H9 (cell line): ENCODE data around the gene DCHS1. TPM values are rescaled to one million over a fixed set of nuclear protein-coding genes. Genes with fewer than 3 reads are reported as not detected.

Source experiments
- DNase-seq: peaks from one replicate; pipeline ENCODE4 v3.0.0-alpha.2; 2017
- H2AFZ ChIP-seq: one replicate; pipeline ENCODE4 v1.6.1; 2013; ENCODE audit warnings: mild to moderate bottlenecking, low read length, control low read depth, moderate library complexity
- H2AK5ac ChIP-seq: 2 replicates; pipeline ENCODE4 v1.6.1; 2013; ENCODE audit warnings: low read length, control low read depth, mixed read lengths; ENCODE audit not compliant: insufficient read length
- H2BK120ac ChIP-seq: one replicate; pipeline ENCODE4 v1.6.1; 2013; ENCODE audit warnings: low read depth, mild to moderate bottlenecking, low read length, control low read depth, inconsistent platforms; ENCODE audit not compliant: poor library complexity, severe bottlenecking
- H2BK12ac ChIP-seq: 2 replicates; pipeline ENCODE4 v1.6.1; 2013; ENCODE audit warnings: low read length, control low read depth, mixed read lengths, low read depth; ENCODE audit not compliant: insufficient read length
- H2BK15ac ChIP-seq: 2 replicates; pipeline ENCODE4 v1.6.1; 2013; ENCODE audit warnings: low read depth, low read length, control low read depth
- H2BK20ac ChIP-seq: one replicate; pipeline ENCODE4 v1.6.1; 2013; ENCODE audit warnings: low read depth, mild to moderate bottlenecking, low read length, control low read depth, inconsistent platforms; ENCODE audit not compliant: poor library complexity, severe bottlenecking
- H2BK5ac ChIP-seq: 2 replicates; pipeline ENCODE4 v1.6.1; 2013; ENCODE audit warnings: low read length, control low read depth, mixed read lengths; ENCODE audit not compliant: insufficient read length
- H3K14ac ChIP-seq: 2 replicates; pipeline ENCODE4 v1.6.1; 2013; ENCODE audit warnings: low read length, control low read depth; ENCODE audit not compliant: insufficient read depth
- H3K18ac ChIP-seq: 2 replicates; pipeline ENCODE4 v1.6.1; 2013; ENCODE audit warnings: low read depth, mild to moderate bottlenecking, mixed read lengths, low read length, control low read depth; ENCODE audit not compliant: insufficient read length
- H3K23ac ChIP-seq: 2 replicates; pipeline ENCODE4 v1.6.1; 2013; ENCODE audit warnings: low read length, control low read depth, mixed read lengths, low read depth; ENCODE audit not compliant: insufficient read length
- H3K23me2 ChIP-seq: 2 replicates; pipeline ENCODE4 v1.6.1; 2013; ENCODE audit warnings: low read depth, mild to moderate bottlenecking, mixed read lengths, low read length, control low read depth; ENCODE audit not compliant: insufficient read length, poor library complexity, severe bottlenecking
- H3K27ac ChIP-seq: 2 replicates; pipeline ENCODE4 v1.5.1; 2013; ENCODE audit warnings: low read length, control low read depth, mixed read lengths, low read depth; ENCODE audit not compliant: insufficient read length
- H3K27me3 ChIP-seq: 2 replicates; pipeline ENCODE4 v1.6.1; 2013; ENCODE audit warnings: low read length, control low read depth, inconsistent platforms; ENCODE audit not compliant: insufficient read depth
- H3K4ac ChIP-seq: 2 replicates; pipeline ENCODE4 v1.6.1; 2013; ENCODE audit warnings: low read depth, mild to moderate bottlenecking, control low read depth, inconsistent platforms, low read length, moderate library complexity
- H3K4me1 ChIP-seq: 2 replicates; pipeline ENCODE4 v1.6.1; 2013; ENCODE audit warnings: low read length, control low read depth, inconsistent platforms; ENCODE audit not compliant: insufficient read depth
- H3K4me2 ChIP-seq: 2 replicates; pipeline ENCODE4 v1.6.1; 2013; ENCODE audit warnings: low read length, control low read depth, mixed read lengths; ENCODE audit not compliant: insufficient read length, insufficient read depth
- H3K56ac ChIP-seq: 2 replicates; pipeline ENCODE4 v1.6.1; 2013; ENCODE audit warnings: low read depth, mild to moderate bottlenecking, mixed read lengths, low read length, control low read depth; ENCODE audit not compliant: insufficient read length
- H3K79me1 ChIP-seq: 2 replicates; pipeline ENCODE4 v1.6.1; 2013; ENCODE audit warnings: low read depth, mild to moderate bottlenecking, moderate library complexity, low read length, control low read depth, inconsistent platforms; ENCODE audit not compliant: insufficient read depth, poor library complexity, severe bottlenecking
- H3K79me2 ChIP-seq: 2 replicates; pipeline ENCODE4 v1.6.1; 2013; ENCODE audit warnings: low read length, control low read depth, inconsistent platforms; ENCODE audit not compliant: insufficient read depth
- H3K9ac ChIP-seq: 2 replicates; pipeline ENCODE4 v1.6.1; 2013; ENCODE audit warnings: low read length, control low read depth, mixed read lengths; ENCODE audit not compliant: insufficient read length; ENCODE audit errors: extremely low read depth
- H3K9me3 ChIP-seq: one replicate; pipeline ENCODE4 v1.6.1; 2013; ENCODE audit warnings: low read depth, low read length, inconsistent platforms; ENCODE audit not compliant: control insufficient read depth
- H3T11ph ChIP-seq: one replicate; pipeline ENCODE4 v1.6.1; 2013; ENCODE audit warnings: mild to moderate bottlenecking, low read length, control low read depth, inconsistent platforms
- H4K20me1 ChIP-seq: one replicate; pipeline ENCODE4 v1.6.1; 2013; ENCODE audit not compliant: control insufficient read depth, insufficient read length, insufficient read depth
- H4K5ac ChIP-seq: 2 replicates; pipeline ENCODE4 v1.6.1; 2013; ENCODE audit warnings: low read depth, mild to moderate bottlenecking, mixed read lengths, low read length, control low read depth; ENCODE audit not compliant: insufficient read length
- H4K8ac ChIP-seq: replicated peaks from 2 replicates; pipeline ENCODE4 v1.6.1; 2013; ENCODE audit warnings: low read length, control low read depth, mixed read lengths, low read depth; ENCODE audit not compliant: insufficient read length
- H4K91ac ChIP-seq: 2 replicates; pipeline ENCODE4 v1.6.1; 2013; ENCODE audit warnings: low read depth, mild to moderate bottlenecking, moderate library complexity, mixed read lengths, low read length, control low read depth; ENCODE audit not compliant: insufficient read length
- H3K27ac Mint-ChIP-seq, 3 experiments: 2 replicates in 2 of 3; 3 replicates in 1 of 3; pipeline ENCODE4 v1.8.0; 2020 to 2021; ENCODE audit warnings: mixed read lengths in 3 of 3, mild to moderate bottlenecking in 1 of 3, moderate library complexity in 1 of 3
- H3K27me3 Mint-ChIP-seq: 2 replicates; pipeline ENCODE4 v1.8.0; 2021; ENCODE audit warnings: low read depth, mild to moderate bottlenecking, moderate library complexity, mixed read lengths
- H3K36me3 Mint-ChIP-seq, 3 experiments: 2 replicates in 2 of 3; 3 replicates in 1 of 3; pipeline ENCODE4 v1.8.0; 2020 to 2021; ENCODE audit warnings: low read depth in 3 of 3, mixed read lengths in 3 of 3; ENCODE audit not compliant: insufficient read depth in 1 of 3
- H3K4me1 Mint-ChIP-seq, 2 experiments: 2 replicates each; pipeline ENCODE4 v1.8.0; 2020; ENCODE audit warnings: mixed read lengths in 2 of 2
- H3K4me3 Mint-ChIP-seq, 2 experiments: 2 replicates in 1 of 2; 3 replicates in 1 of 2; pipeline ENCODE4 v1.8.0; 2020 to 2021; ENCODE audit warnings: mild to moderate bottlenecking in 2 of 2, mixed read lengths in 2 of 2, moderate library complexity in 1 of 2
- H3K9me3 Mint-ChIP-seq, 2 experiments: 2 replicates in 1 of 2; 3 replicates in 1 of 2; pipeline ENCODE4 v1.8.0; 2020; ENCODE audit warnings: mild to moderate bottlenecking in 2 of 2, mixed read lengths in 2 of 2, moderate library complexity in 1 of 2
- WGBS: extraction: QIAGEN DNeasy Blood & Tissue Kit; methylation state at CpG from one replicate; pipeline ENCODE4 v1.1.7; 2013; ENCODE audit warnings: missing lambda C conversion rate, low lambda C conversion rate, mixed read lengths; ENCODE audit not compliant: insufficient read length; ENCODE audit errors: extremely low coverage; 5-methylcytosine and 5-hydroxymethylcytosine counted together
- total RNA-seq: library from RNA; stranded (reverse); gene quantifications from 2 replicates; pipeline ENCODE4 v1.2.1, GENCODE V29; 2021
- TF ChIP-seq, protein P1 (sequence below): fragments of 200-600 bp; sonication (generic); conservative IDR thresholded peaks from 3 replicates; pipeline ENCODE4 v1.8.0; 2021; ENCODE audit warnings: antibody characterized with exemption, mild to moderate bottlenecking

DCHS1 gene
- total RNA-seq, 1 experiment from 2014 or later: 12.5 TPM

DNA sequence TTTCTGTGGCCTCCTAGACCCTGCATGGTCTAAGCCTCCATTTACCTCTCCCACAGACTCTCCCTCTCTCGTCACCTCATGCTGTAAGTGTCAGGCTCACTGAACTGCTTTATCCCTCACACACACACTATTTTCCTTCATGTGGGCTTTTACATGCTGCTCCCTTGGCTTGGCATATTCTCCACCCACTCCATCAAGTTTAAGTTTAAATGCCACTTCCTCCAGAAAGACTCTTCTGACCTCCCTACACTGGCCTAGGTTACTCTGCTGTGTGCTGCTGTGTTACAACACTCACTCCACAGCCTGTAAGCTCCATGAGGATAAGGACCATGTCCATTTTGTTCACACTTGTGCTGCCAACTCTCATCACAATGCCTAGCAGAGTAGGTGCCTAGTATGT lies 2.5 kb downstream of the DCHS1 start:
- Histone ChIP-seq H3K23ac (no peak overlapping the region), H3K4ac (no peak overlapping the region), H3K27ac (no peak overlapping the region), H4K5ac (no peak overlapping the region), H3K14ac (no peak overlapping the region), H3K9me3 (no peaks in the 10 kb centered on the region), H2AK5ac (no peak overlapping the region), H4K8ac (no peak overlapping the region), H2BK5ac (no peak overlapping the region), H3K79me2 (no peaks in the 10 kb centered on the region), H3K56ac (no peak overlapping the region), H3T11ph (no peak overlapping the region), H2AFZ (no peak overlapping the region), H4K91ac (no peak overlapping the region), H3K23me2 (peaks cover 7% of the 10 kb centered on the region), H3K4me1 (peaks cover 1% of the 10 kb centered on the region; the same call in 1 of the 2 replicates), H3K9ac (no peak overlapping the region), H3K79me1 (no peaks in the 10 kb centered on the region), H2BK20ac (no peak overlapping the region), H2BK12ac (no peak overlapping the region), H2BK120ac (no peak overlapping the region), H3K4me2 (no peak overlapping the region), H4K20me1 (no peaks in the 10 kb centered on the region), H2BK15ac (no peak overlapping the region), H3K27me3 (peaks cover 23% of the 10 kb centered on the region; the same call in 1 of the 2 replicates), H3K18ac (no peak overlapping the region)
- DNase-seq: no peak
- Mint-ChIP-seq H3K36me3 (no peaks in the 10 kb centered on the region), H3K4me1 (peaks cover 10 to 11% of the 10 kb centered on the region in 2 experiments), H3K9me3 (no peaks in the 10 kb centered on the region), H3K27me3 (peaks cover 21% of the 10 kb centered on the region), H3K27ac (no peak overlapping the region), H3K4me3 (no peak overlapping the region)
- WGBS: no CpG with 5 or more reads among the region's 1 CpG
- TF ChIP-seq, protein P1, sequence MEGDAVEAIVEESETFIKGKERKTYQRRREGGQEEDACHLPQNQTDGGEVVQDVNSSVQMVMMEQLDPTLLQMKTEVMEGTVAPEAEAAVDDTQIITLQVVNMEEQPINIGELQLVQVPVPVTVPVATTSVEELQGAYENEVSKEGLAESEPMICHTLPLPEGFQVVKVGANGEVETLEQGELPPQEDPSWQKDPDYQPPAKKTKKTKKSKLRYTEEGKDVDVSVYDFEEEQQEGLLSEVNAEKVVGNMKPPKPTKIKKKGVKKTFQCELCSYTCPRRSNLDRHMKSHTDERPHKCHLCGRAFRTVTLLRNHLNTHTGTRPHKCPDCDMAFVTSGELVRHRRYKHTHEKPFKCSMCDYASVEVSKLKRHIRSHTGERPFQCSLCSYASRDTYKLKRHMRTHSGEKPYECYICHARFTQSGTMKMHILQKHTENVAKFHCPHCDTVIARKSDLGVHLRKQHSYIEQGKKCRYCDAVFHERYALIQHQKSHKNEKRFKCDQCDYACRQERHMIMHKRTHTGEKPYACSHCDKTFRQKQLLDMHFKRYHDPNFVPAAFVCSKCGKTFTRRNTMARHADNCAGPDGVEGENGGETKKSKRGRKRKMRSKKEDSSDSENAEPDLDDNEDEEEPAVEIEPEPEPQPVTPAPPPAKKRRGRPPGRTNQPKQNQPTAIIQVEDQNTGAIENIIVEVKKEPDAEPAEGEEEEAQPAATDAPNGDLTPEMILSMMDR: no peak
